ENCODE results near the gene NDUFB10. TPM values are rescaled to one million over a fixed set of nuclear protein-coding genes. Genes with fewer than 3 reads are reported as not detected.
"Not testable (repeated sequence)": the region's sequence is repeated elsewhere in the genome, so short reads cannot be mapped to it uniquely, and the experiment has no call there.

The NDUFB10 gene
- total RNA-seq, 1 donor = 109 TPM

GRCh38 chr16:1918351-1919326, 40.7 kb upstream of the NDUFB10 start, which contains the start of gene HS3ST6:
TSS of gene HS3ST6 (minus strand) at chr16:1918415. CDS start at chr16:1918323, 92 bp downstream.
- peak; percentile 84 for DNase-seq (ENCODE audit: insufficient read length, low spot score, missing footprints)
- Histone ChIP-seq H2AFZ (ENCODE audit: low read length) (no peak within 1 kb of the TSS), H3K4me2 (ENCODE audit: insufficient read depth, low read length) (no peak within 1 kb of the TSS), H4K20me1 (ENCODE audit: insufficient read depth, low read length) (peaks cover 3% of the 10 kb centered on the region), H3K27ac (ENCODE audit: low read depth, low read length) (no peak within 1 kb of the TSS), H3K36me3 (ENCODE audit: insufficient read depth, low read length) (no peaks in the 10 kb centered on the region), H3K4me3 (ENCODE audit: insufficient read depth, low read length) (no peak within 1 kb of the TSS), H3K27me3 (ENCODE audit: insufficient read depth, low read length) (peaks cover 79% of the 10 kb centered on the region), H3K79me2 (ENCODE audit: insufficient read depth, low read length) (no peaks in the 10 kb centered on the region), H3K9me3 (ENCODE audit: low read depth, low read length) (no peaks in the 10 kb centered on the region), H3K4me1 (ENCODE audit: insufficient read depth, low read length) (no peaks in the 10 kb centered on the region)
- TF ChIP-seq CTCF (IDR thresholded peaks at IDR 0.05; ENCODE audit: extremely low read depth, low read depth, low read length) = no peak

GRCh38 chr16:1919327-1919998, 39.9 kb upstream of the NDUFB10 start:
- Histone ChIP-seq H4K20me1 (ENCODE audit: insufficient read depth, low read length) (peaks cover 3% of the 10 kb centered on the region), H3K4me1 (ENCODE audit: insufficient read depth, low read length) (no peaks in the 10 kb centered on the region), H3K79me2 (ENCODE audit: insufficient read depth, low read length) (no peaks in the 10 kb centered on the region), H2AFZ (ENCODE audit: low read length) (no peak overlapping the region), H3K9me3 (ENCODE audit: low read depth, low read length) (no peaks in the 10 kb centered on the region), H3K27me3 (ENCODE audit: insufficient read depth, low read length) (peaks cover 82% of the 10 kb centered on the region), H3K4me3 (ENCODE audit: insufficient read depth, low read length) (no peak overlapping the region), H3K36me3 (ENCODE audit: insufficient read depth, low read length) (no peaks in the 10 kb centered on the region), H3K4me2 (ENCODE audit: insufficient read depth, low read length) (no peak overlapping the region), H3K27ac (ENCODE audit: low read depth, low read length) (no peak overlapping the region)
- no peak for DNase-seq (ENCODE audit: insufficient read length, low spot score, missing footprints)
- no peak for TF ChIP-seq CTCF (IDR thresholded peaks at IDR 0.05; ENCODE audit: extremely low read depth, low read depth, low read length)

GRCh38 chr16:1920122-1920521, 39.2 kb upstream of the NDUFB10 start:
- not testable (repeated sequence) for H3K27ac ChIP-seq (ENCODE audit: low read depth, low read length); H3K4me3 ChIP-seq (ENCODE audit: insufficient read depth, low read length); H4K20me1 ChIP-seq (ENCODE audit: insufficient read depth, low read length); H3K4me2 ChIP-seq (ENCODE audit: insufficient read depth, low read length); H2AFZ ChIP-seq (ENCODE audit: low read length); H3K79me2 ChIP-seq (ENCODE audit: insufficient read depth, low read length); H3K36me3 ChIP-seq (ENCODE audit: insufficient read depth, low read length); DNase-seq (ENCODE audit: insufficient read length, low spot score, missing footprints); H3K9me3 ChIP-seq (ENCODE audit: low read depth, low read length); H3K4me1 ChIP-seq (ENCODE audit: insufficient read depth, low read length)
- H3K27me3 ChIP-seq (ENCODE audit: insufficient read depth, low read length) = peaks cover 78% of the 10 kb centered on the region

GRCh38 chr16:1920727-1921171, 38.6 kb upstream of the NDUFB10 start:
- H3K27me3 ChIP-seq (ENCODE audit: insufficient read depth, low read length) = peaks cover 80% of the 10 kb centered on the region
- peaks cover 3% of the 10 kb centered on the region for H4K20me1 ChIP-seq (ENCODE audit: insufficient read depth, low read length)
- H3K27ac ChIP-seq (ENCODE audit: low read depth, low read length) = no peak overlapping the region
- no peaks in the 10 kb centered on the region for H3K9me3 ChIP-seq (ENCODE audit: low read depth, low read length)
- TF ChIP-seq CTCF (IDR thresholded peaks at IDR 0.05; ENCODE audit: extremely low read depth, low read depth, low read length) = no peak
- no peak for DNase-seq (ENCODE audit: insufficient read length, low spot score, missing footprints)
- H3K79me2 ChIP-seq (ENCODE audit: insufficient read depth, low read length) = no peaks in the 10 kb centered on the region
- no peaks in the 10 kb centered on the region for H3K4me1 ChIP-seq (ENCODE audit: insufficient read depth, low read length)
- no peaks in the 10 kb centered on the region for H3K36me3 ChIP-seq (ENCODE audit: insufficient read depth, low read length)
- H2AFZ ChIP-seq (ENCODE audit: low read length) = no peak overlapping the region
- no peak overlapping the region for H3K4me2 ChIP-seq (ENCODE audit: insufficient read depth, low read length)
- H3K4me3 ChIP-seq (ENCODE audit: insufficient read depth, low read length) = no peak overlapping the region

All from osteoblast (primary cell).